ENCODE results near the gene C4B. TPM values are rescaled to one million over a fixed set of nuclear protein-coding genes. Genes with fewer than 3 reads are reported as not detected.

Gene C4B
- total RNA-seq, 1 experiment from 2014 or later = 2.7 TPM

GRCh38 chr6:32074996-32075532 lies 60.5 kb downstream of the C4B start:
- no peaks in the 10 kb centered on the region for H3K4me1 ChIP-seq (ENCODE audit: insufficient read depth, low read length)
- no peaks in the 10 kb centered on the region for H4K20me1 ChIP-seq (ENCODE audit: control insufficient read depth, insufficient read depth, insufficient read length)
- H2BK5ac ChIP-seq (ENCODE audit: insufficient read length, low read length) = no peak overlapping the region
- no peak overlapping the region for H2BK15ac ChIP-seq (ENCODE audit: low read depth, low read length)
- Mint-ChIP-seq H3K27me3 (ENCODE audit: low read depth) (peaks cover 5% of the 10 kb centered on the region), H3K4me1 (peaks cover 24 to 31% of the 10 kb centered on the region in 2 experiments), H3K9me3 (no peaks in the 10 kb centered on the region), H3K36me3 (ENCODE audit: insufficient read depth in 1 of 3, low read depth in 3 of 3) (no peaks in the 10 kb centered on the region; a peak in 1 of 7 replicates), H3K27ac (peak overlapping the region in 2 of 3 experiments; percentile 3 to 78; a peak in 2 of 7 replicates), H3K4me3 (no peak overlapping the region)
- no peak overlapping the region for H3K23ac ChIP-seq (ENCODE audit: insufficient read length, low read depth, low read length)
- H3K56ac ChIP-seq (ENCODE audit: insufficient read length, low read depth, low read length) = no peak overlapping the region
- H3K27ac ChIP-seq (ENCODE audit: insufficient read length, low read depth, low read length) = no peak overlapping the region
- H3T11ph ChIP-seq (ENCODE audit: low read length) = no peak overlapping the region
- no peak overlapping the region for H3K14ac ChIP-seq (ENCODE audit: insufficient read depth, low read length)
- no peaks in the 10 kb centered on the region for H3K23me2 ChIP-seq (ENCODE audit: insufficient read length, low read depth, low read length, poor library complexity, severe bottlenecking)
- no peak overlapping the region for H2BK120ac ChIP-seq (ENCODE audit: low read depth, low read length, poor library complexity, severe bottlenecking)
- TF ChIP-seq CTCF (conservative IDR thresholded peaks at IDR 0.05) = no peak
- no peaks in the 10 kb centered on the region for H3K79me1 ChIP-seq (ENCODE audit: insufficient read depth, low read depth, low read length, poor library complexity, severe bottlenecking)
- H4K5ac ChIP-seq (ENCODE audit: insufficient read length, low read depth, low read length) = no peak overlapping the region
- no peak overlapping the region for H2BK20ac ChIP-seq (ENCODE audit: low read depth, low read length, poor library complexity, severe bottlenecking)
- H4K8ac ChIP-seq (replicated peaks; ENCODE audit: insufficient read length, low read depth, low read length) = no peak overlapping the region
- no peak overlapping the region for H3K4me2 ChIP-seq (ENCODE audit: insufficient read depth, insufficient read length, low read length)
- no CpG with 5 or more reads among the region's 8 CpGs for WGBS (ENCODE audit: extremely low coverage, insufficient read length, low lambda C conversion rate)
- H4K91ac ChIP-seq (ENCODE audit: insufficient read length, low read depth, low read length) = no peak overlapping the region
- H2AFZ ChIP-seq (ENCODE audit: low read length) = no peak overlapping the region
- H3K79me2 ChIP-seq (ENCODE audit: insufficient read depth, low read length) = no peaks in the 10 kb centered on the region
- no peak overlapping the region for H2BK12ac ChIP-seq (ENCODE audit: insufficient read length, low read depth, low read length)
- H3K4ac ChIP-seq (ENCODE audit: low read depth, low read length) = no peak overlapping the region
- H3K18ac ChIP-seq (ENCODE audit: insufficient read length, low read depth, low read length) = no peak overlapping the region
- no peak overlapping the region for H2AK5ac ChIP-seq (ENCODE audit: insufficient read length, low read length)
- no peaks in the 10 kb centered on the region for H3K27me3 ChIP-seq (ENCODE audit: insufficient read depth, low read length)
- DNase-seq = no peak
- H3K9ac ChIP-seq (ENCODE audit: extremely low read depth, insufficient read length, low read length) = no peak overlapping the region
- H3K9me3 ChIP-seq (ENCODE audit: control insufficient read depth, low read depth, low read length) = no peaks in the 10 kb centered on the region
